OCI-LY7 (cell line): ENCODE data around the gene DPYD.

Experiments used
- CTCF ChIP-seq: fragments of 200-600 bp; sonication (generic); conservative IDR thresholded peaks from 2 replicates; pipeline ENCODE4 v1.5.1; 2014; ENCODE audit warnings: mild to moderate bottlenecking, antibody characterized with exemption, low read length, moderate library complexity, mixed read lengths
- EZH2phosphoT487 ChIP-seq: fragments of 200-600 bp; sonication (generic); IDR thresholded peaks from 2 replicates; pipeline ENCODE4 v1.6.1; 2018; ENCODE audit warnings: low read depth, borderline replicate concordance, mild to moderate bottlenecking, mixed run types, antibody characterized with exemption, low read length, moderate library complexity, mixed read lengths

GRCh38 chr1:97137862-97138514, 782.8 kb downstream of the DPYD start:
- TF ChIP-seq CTCF (peak; percentile 70), EZH2phosphoT487 (no peak)
